ENCODE results near the gene RUNX1.

GRCh38 chr21:34764715-34765284, 284.3 kb downstream of the RUNX1 start:
- TF ChIP-seq POLR2A (IDR thresholded peaks at IDR 0.05) (no peak), CTCF (IDR thresholded peaks at IDR 0.05 in 8 of 11, conservative IDR thresholded peaks at IDR 0.05 in 3 of 11) (no peak), POLR2AphosphoS5 (IDR thresholded peaks at IDR 0.05) (no peak)

All from spleen (tissue), 7 donors.